ENCODE data around the gene IFIT5.

GRCh38 chr10:89398003-89398749 lies 16.2 kb upstream of the IFIT5 start:
- TF ChIP-seq, protein P1, sequence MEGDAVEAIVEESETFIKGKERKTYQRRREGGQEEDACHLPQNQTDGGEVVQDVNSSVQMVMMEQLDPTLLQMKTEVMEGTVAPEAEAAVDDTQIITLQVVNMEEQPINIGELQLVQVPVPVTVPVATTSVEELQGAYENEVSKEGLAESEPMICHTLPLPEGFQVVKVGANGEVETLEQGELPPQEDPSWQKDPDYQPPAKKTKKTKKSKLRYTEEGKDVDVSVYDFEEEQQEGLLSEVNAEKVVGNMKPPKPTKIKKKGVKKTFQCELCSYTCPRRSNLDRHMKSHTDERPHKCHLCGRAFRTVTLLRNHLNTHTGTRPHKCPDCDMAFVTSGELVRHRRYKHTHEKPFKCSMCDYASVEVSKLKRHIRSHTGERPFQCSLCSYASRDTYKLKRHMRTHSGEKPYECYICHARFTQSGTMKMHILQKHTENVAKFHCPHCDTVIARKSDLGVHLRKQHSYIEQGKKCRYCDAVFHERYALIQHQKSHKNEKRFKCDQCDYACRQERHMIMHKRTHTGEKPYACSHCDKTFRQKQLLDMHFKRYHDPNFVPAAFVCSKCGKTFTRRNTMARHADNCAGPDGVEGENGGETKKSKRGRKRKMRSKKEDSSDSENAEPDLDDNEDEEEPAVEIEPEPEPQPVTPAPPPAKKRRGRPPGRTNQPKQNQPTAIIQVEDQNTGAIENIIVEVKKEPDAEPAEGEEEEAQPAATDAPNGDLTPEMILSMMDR (IDR thresholded peaks at IDR 0.05), result no peak
- no peak for TF ChIP-seq POLR2A (IDR thresholded peaks at IDR 0.05)

Measured in heart left ventricle (tissue), 13 donors.